ENCODE results near the gene RAB40C.

DNA sequence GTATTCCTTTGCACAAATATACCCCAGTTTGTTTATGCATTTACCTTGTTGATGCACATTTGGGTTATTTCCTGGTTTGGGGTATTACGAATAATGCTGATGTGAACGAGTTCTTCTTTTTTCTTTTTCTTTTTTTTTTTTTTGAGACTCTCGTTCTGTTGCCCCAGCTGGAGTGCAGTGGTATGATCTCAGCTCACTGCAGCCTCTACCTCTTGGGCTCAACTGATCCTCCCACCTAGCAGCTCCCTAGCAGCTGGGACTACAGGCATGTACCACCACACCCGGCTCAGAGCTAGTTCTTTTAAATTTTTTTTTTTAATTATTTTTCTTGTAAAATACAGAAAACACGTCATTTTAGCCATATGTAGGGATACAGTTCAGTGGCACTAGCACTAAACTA lies 14.1 kb downstream of the RAB40C start:
- TF ChIP-seq, protein P1, sequence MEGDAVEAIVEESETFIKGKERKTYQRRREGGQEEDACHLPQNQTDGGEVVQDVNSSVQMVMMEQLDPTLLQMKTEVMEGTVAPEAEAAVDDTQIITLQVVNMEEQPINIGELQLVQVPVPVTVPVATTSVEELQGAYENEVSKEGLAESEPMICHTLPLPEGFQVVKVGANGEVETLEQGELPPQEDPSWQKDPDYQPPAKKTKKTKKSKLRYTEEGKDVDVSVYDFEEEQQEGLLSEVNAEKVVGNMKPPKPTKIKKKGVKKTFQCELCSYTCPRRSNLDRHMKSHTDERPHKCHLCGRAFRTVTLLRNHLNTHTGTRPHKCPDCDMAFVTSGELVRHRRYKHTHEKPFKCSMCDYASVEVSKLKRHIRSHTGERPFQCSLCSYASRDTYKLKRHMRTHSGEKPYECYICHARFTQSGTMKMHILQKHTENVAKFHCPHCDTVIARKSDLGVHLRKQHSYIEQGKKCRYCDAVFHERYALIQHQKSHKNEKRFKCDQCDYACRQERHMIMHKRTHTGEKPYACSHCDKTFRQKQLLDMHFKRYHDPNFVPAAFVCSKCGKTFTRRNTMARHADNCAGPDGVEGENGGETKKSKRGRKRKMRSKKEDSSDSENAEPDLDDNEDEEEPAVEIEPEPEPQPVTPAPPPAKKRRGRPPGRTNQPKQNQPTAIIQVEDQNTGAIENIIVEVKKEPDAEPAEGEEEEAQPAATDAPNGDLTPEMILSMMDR (IDR thresholded peaks at IDR 0.05), result no peak
- TF ChIP-seq POLR2A (IDR thresholded peaks at IDR 0.05), result no peak
